Heart left ventricle (tissue), 16 donors: Measurements from ENCODE around the gene CALML6. TPM values are rescaled to one million over a fixed set of nuclear protein-coding genes. Genes with fewer than 3 reads are reported as not detected.

Experiments used
- ATAC-seq, 4 donors: fragments of 200-7000 bp; cut with Tn5 transposase; one replicate each; pipeline ENCODE4 v1.9.1; 2020 to 2022; ENCODE audit warnings: moderate library complexity in 4 of 4, mild to moderate bottlenecking in 3 of 4, moderate number of reproducible peaks in 1 of 4
- DNase-seq, 5 donors: peaks; one replicate each; pipeline ENCODE4 v3.0.0-alpha.2; 2020
- H3K27ac ChIP-seq, 12 donors: fragments of 200-600 bp; sonication (generic) in 4 of 12; one replicate each; pipeline versions ENCODE4 v1.5.0 to v1.8.0; 2016 to 2022; ENCODE audit warnings: mild to moderate bottlenecking in 2 of 12
- H3K27me3 ChIP-seq, 9 donors: fragments of 200-600 bp; sonication (generic) in 2 of 9; one replicate each; pipeline versions ENCODE4 v1.5.1 to v1.8.0; 2016 to 2022; ENCODE audit warnings: mild to moderate bottlenecking in 3 of 9
- H3K36me3 ChIP-seq, 9 donors: fragments of 200-600 bp; sonication (generic) in 2 of 9; one replicate each; pipeline versions ENCODE4 v1.5.0 to v1.8.0; 2018 to 2022; ENCODE audit warnings: mild to moderate bottlenecking in 2 of 9
- H3K4me1 ChIP-seq, 12 donors: fragments of 200-600 bp; sonication (generic) in 4 of 12; one replicate each; pipeline versions ENCODE4 v1.5.0 to v1.8.0; 2016 to 2022; ENCODE audit warnings: mild to moderate bottlenecking in 3 of 12
- H3K4me3 ChIP-seq, 12 donors: fragments of 200-600 bp; sonication (generic) in 4 of 12; one replicate each; pipeline versions ENCODE4 v1.5.0 to v1.8.0; 2017 to 2022; ENCODE audit warnings: mild to moderate bottlenecking in 9 of 12, moderate library complexity in 4 of 12
- H3K9me3 ChIP-seq, 12 donors: fragments of 200-600 bp; sonication (generic) in 4 of 12; one replicate each; pipeline versions ENCODE4 v1.5.0 to v1.8.0; 2016 to 2022; ENCODE audit warnings: mild to moderate bottlenecking in 1 of 12
- POLR2A ChIP-seq, 2 donors: fragments of 450-650 bp; IDR thresholded peaks; one replicate each; pipeline ENCODE4 v1.6.1; 2017; ENCODE audit warnings: antibody characterized with exemption in 2 of 2, mild to moderate bottlenecking in 2 of 2, moderate library complexity in 2 of 2
- WGBS, 4 donors: extraction: QIAGEN DNeasy Blood & Tissue Kit in 2 of 4; methylation state at CpG; one replicate each; pipeline versions ENCODE4 v1.1.5 to v1.1.7; 2013 to 2018; 5-methylcytosine and 5-hydroxymethylcytosine counted together
- intact Hi-C, 10 donors: fragments of 100-400 bp; cut with DNase I; formaldehyde crosslinking; loops; one replicate each; pipeline versions ENCODE4 v1.11.1 to v1.14.2; 2022
- polyA plus RNA-seq, 2 donors: library from polyadenylated mRNA; stranded (reverse); fragments of 200-250 nt; gene quantifications; one replicate each; pipeline ENCODE4 v1.2.3, GENCODE V29; 2013
- total RNA-seq, 9 donors: library from RNA; depleted of rRNA in 2 of 9; stranded (reverse); fragments of >200 nt in 2 of 9; fragmentation: NEBNext Ultra II Directional in 3 of 9; extraction: Animal tissue kit (Norgen Biotek cat#: 25700) in 3 of 9; gene quantifications; one replicate each; pipeline versions ENCODE4 v1.1.0 to v1.2.4, GENCODE V29; 2016 to 2023
- TF ChIP-seq, protein P1 (sequence below), 12 donors: fragments of 200-600 bp; sonication (generic) in 4 of 12; IDR thresholded peaks; one replicate each; pipeline versions ENCODE4 v1.5.0 to v1.8.0; 2018 to 2022; ENCODE audit warnings: antibody characterized with exemption in 12 of 12, mild to moderate bottlenecking in 5 of 12
- donor health status: ischemic (EF 13 %, LVEDD 7.1; RV severe dilation, severe dysfunction).
- donor health status: healthy with polysubstance abuse.
- donor health status: DM: no; HTN: yes; CAD: no.
- donor health status: DM: no; HTN: no; CAD: no.
- donor health status: ischemic (EF 25% LVEDD 6.9; RV normal size, moderate dysfunction).
- donor health status: ischemic (EF 25% LVEDD 5.7; RV mildly dilated, moderate dysfunction).
- donor health status: healthy.
- donor health status: DM: yes; HTN: yes; CAD: no.
- donor health status: ischemic (EF 35%, LVEDD 5.7; RV mildly dilated, moderate dysfunction).
- donor health status: nonischemic (EF 11% LVEDD 7.7; RV severe dilation, severe dysfunction).
- donor health status: DM: yes; HTN: yes; CAD: no.
- donor health status: PGD.
- donor health status: ischemic (EF 29% LVEDD 5.4; RV normal size, mild dysfunction).
- donor health status: nonischemic (EF 23%, LVEDD 6.1; RV moderate dilation, normal function).

CALML6 gene
- total and polyA plus RNA-seq, 11 donors, result 0.17 to 0.58 (median 0.29) TPM; not detected in 8

DNA sequence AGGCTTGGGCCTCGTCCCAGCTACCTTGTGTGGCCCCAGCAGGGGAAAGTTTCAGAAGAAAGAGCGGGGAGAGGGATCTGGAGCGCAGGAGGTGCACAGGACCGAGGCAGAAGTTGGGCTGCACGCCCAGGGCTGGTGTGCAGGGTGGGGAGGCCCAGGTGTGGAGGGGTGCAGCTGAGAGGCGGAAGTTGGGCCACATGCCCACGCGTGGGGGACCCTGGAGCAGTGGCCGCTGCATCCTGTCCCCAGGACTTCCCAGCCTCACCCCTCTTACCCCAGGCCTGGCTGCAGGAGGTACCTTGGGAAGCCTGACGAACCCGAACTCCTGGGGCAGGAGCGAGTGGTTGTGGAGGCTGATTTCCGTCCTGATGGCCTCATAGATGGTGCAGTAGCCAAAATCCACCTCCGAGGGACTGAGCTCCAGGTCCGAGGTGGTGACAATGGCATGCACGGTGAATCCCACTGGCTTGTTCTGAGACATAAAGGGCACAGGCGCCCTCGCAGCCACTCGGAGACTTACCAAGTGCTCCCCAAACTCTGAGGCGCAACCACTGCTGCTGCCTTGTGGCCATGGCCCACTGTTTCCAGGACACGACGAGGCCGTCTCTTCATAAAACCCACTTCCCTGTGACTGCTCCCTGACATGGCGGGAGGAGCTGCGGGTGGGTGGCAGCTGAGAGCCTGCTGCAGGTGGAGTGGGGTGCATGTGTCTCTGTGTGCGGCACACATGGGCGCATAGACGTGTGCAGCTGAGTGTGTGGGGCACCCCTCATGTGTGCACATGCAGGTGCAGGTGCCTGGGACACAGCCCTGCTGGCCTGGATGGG lies 24.4 kb downstream of the CALML6 start:
- Histone ChIP-seq H3K27ac (no peak overlapping the region), H3K4me1 (peaks cover 0 to 8% (median 3%) of the 10 kb centered on the region in 12 donors), H3K27me3 (peaks cover 0 to 17% (median 0%) of the 10 kb centered on the region in 9 donors), H3K36me3 (no peaks in the 10 kb centered on the region), H3K9me3 (no peaks in the 10 kb centered on the region), H3K4me3 (no peak overlapping the region)
- WGBS, 4 donors, result 82 to 90% (median 88%) methylated on average over 24 to 28 of the region's 28 CpGs
- TF ChIP-seq POLR2A (IDR thresholded peaks at IDR 0.05), result no peak
- TF ChIP-seq, protein P1, sequence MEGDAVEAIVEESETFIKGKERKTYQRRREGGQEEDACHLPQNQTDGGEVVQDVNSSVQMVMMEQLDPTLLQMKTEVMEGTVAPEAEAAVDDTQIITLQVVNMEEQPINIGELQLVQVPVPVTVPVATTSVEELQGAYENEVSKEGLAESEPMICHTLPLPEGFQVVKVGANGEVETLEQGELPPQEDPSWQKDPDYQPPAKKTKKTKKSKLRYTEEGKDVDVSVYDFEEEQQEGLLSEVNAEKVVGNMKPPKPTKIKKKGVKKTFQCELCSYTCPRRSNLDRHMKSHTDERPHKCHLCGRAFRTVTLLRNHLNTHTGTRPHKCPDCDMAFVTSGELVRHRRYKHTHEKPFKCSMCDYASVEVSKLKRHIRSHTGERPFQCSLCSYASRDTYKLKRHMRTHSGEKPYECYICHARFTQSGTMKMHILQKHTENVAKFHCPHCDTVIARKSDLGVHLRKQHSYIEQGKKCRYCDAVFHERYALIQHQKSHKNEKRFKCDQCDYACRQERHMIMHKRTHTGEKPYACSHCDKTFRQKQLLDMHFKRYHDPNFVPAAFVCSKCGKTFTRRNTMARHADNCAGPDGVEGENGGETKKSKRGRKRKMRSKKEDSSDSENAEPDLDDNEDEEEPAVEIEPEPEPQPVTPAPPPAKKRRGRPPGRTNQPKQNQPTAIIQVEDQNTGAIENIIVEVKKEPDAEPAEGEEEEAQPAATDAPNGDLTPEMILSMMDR (IDR thresholded peaks at IDR 0.05), result no peak
- DNase-seq (peak in 1 of 5 donors; percentile 39), ATAC-seq (no peak)
- intact Hi-C loops, result loop anchor here in 9 of 10 donors (2.0 to 10.0 kb wide), 4 partner anchors 103 to 235 kb away; no protein-coding TSS in a partner anchor

DNA sequence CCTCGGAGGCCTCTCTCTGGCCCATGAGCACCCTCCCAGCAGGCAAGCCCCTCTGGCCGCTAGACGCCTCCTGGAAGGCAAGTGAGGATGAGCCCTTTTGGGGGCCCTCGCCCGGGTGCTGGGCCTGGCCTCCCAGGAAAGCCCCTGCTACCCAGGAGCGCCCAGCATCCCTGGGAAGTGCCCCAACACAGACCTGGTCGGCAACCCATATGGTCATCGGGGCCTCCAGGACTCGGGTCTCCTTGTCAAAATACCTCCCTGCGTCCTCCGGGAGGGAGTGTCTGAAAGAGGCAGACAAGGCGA lies 25.0 kb downstream of the CALML6 start:
- TF ChIP-seq, protein P1 (IDR thresholded peaks at IDR 0.05), result no peak
- TF ChIP-seq POLR2A (IDR thresholded peaks at IDR 0.05), result no peak
- intact Hi-C loops, result loop anchor here in 9 of 10 donors (2.0 to 10.0 kb wide), 4 partner anchors 102 to 235 kb away; no protein-coding TSS in a partner anchor
- H3K36me3 ChIP-seq, result no peaks in the 10 kb centered on the region
- peaks cover 0 to 8% (median 3%) of the 10 kb centered on the region in 12 donors for H3K4me1 ChIP-seq
- no peak overlapping the region for H3K4me3 ChIP-seq
- peaks cover 0 to 17% (median 0%) of the 10 kb centered on the region in 9 donors for H3K27me3 ChIP-seq
- WGBS, 4 donors, result 80 to 88% (median 85%) methylated on average over 7 to 12 of the region's 12 CpGs
- DNase-seq, result peak in 1 of 5 donors; percentile 62
- H3K27ac ChIP-seq, result no peak overlapping the region
- H3K9me3 ChIP-seq, result no peaks in the 10 kb centered on the region
- ATAC-seq, result no peak

- H3K36me3 ChIP-seq, result no peaks in the 10 kb centered on the region
- intact Hi-C loops, result loop anchor here in 9 of 10 donors (2.0 to 10.0 kb wide), 4 partner anchors 101 to 233 kb away; no protein-coding TSS in a partner anchor
- no peaks in the 10 kb centered on the region for H3K9me3 ChIP-seq
- TF ChIP-seq, protein P1 (IDR thresholded peaks at IDR 0.05), result no peak
- no peak for TF ChIP-seq POLR2A (IDR thresholded peaks at IDR 0.05)
- 61 to 73% (median 66%) methylated on average over 19 of the region's 19 CpGs for WGBS, 4 donors
- peak in 1 of 5 donors; percentile 41 for DNase-seq
- no peak for ATAC-seq
- H3K27ac ChIP-seq, result no peak overlapping the region
- peaks cover 0 to 10% (median 3%) of the 10 kb centered on the region in 12 donors for H3K4me1 ChIP-seq
- no peak overlapping the region for H3K4me3 ChIP-seq
- H3K27me3 ChIP-seq, result peaks cover 0 to 17% (median 0%) of the 10 kb centered on the region in 9 donors
Observed at GRCh38 chr1:1941211-1941841, 26.3 kb downstream of the CALML6 start.
